ENCODE results near the gene BUD23.

The BUD23 gene

GRCh38 chr7:73700069-73700423 lies 16.6 kb downstream of the BUD23 start:
- Histone ChIP-seq H3K4me3 (no peak overlapping the region), H3K9me3 (no peaks in the 10 kb centered on the region), H3K27me3 (ENCODE audit: low read depth) (no peaks in the 10 kb centered on the region), H3K36me3 (replicated peaks) (peaks cover 64% of the 10 kb centered on the region), H3K4me1 (no peaks in the 10 kb centered on the region)
- DNase-seq (ENCODE audit: low spot score in 2 of 2), result no peak
- in situ Hi-C loops (cut with MboI; ENCODE audit: low sequenced_read_pairs), result no loop called here

- H3K4me3 ChIP-seq, result no peak overlapping the region
- H3K4me1 ChIP-seq, result no peaks in the 10 kb centered on the region
- peaks cover 60% of the 10 kb centered on the region for H3K36me3 ChIP-seq (replicated peaks)
- DNase-seq (ENCODE audit: low spot score in 2 of 2), result no peak
- no peaks in the 10 kb centered on the region for H3K9me3 ChIP-seq
- in situ Hi-C loops (cut with MboI; ENCODE audit: low sequenced_read_pairs), result no loop called here
- H3K27me3 ChIP-seq (ENCODE audit: low read depth), result no peaks in the 10 kb centered on the region
These were observed 17.3 kb downstream of the BUD23 start for GRCh38 chr7:73700581-73701134.

GRCh38 chr7:73701357-73701995 lies 18.1 kb downstream of the BUD23 start:
- H3K9me3 ChIP-seq, result no peaks in the 10 kb centered on the region
- in situ Hi-C loops (cut with MboI; ENCODE audit: low sequenced_read_pairs), result no loop called here
- no peaks in the 10 kb centered on the region for H3K27me3 ChIP-seq (ENCODE audit: low read depth)
- H3K4me3 ChIP-seq, result no peak overlapping the region
- peaks cover 52% of the 10 kb centered on the region for H3K36me3 ChIP-seq (replicated peaks)
- H3K4me1 ChIP-seq, result no peaks in the 10 kb centered on the region
- DNase-seq (ENCODE audit: low spot score in 2 of 2), result peak; percentile 39 to 77

DNA sequence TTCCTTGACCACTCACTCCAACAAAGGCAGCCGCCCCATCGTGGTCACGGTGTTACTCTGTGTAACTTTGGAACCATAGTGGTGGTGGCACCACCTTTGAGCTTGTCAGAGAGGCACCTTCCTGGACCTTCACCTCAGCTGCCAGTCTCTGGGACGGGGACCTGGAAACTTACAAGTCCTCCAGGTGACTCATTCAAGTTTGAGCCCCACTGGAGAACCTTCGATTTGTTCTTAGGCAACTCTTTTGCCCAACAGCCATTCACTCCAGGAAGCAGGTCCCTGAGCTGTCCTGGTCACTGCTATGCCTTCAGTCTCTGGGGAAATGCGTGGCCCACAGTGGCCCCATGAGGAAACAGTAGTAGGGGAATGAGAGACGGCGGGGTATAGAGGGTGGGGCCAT lies 18.8 kb downstream of the BUD23 start:
- peaks cover 44% of the 10 kb centered on the region for H3K36me3 ChIP-seq (replicated peaks)
- in situ Hi-C loops (cut with MboI; ENCODE audit: low sequenced_read_pairs), result no loop called here
- no peaks in the 10 kb centered on the region for H3K27me3 ChIP-seq (ENCODE audit: low read depth)
- no peaks in the 10 kb centered on the region for H3K4me1 ChIP-seq
- no peak for DNase-seq (ENCODE audit: low spot score in 2 of 2)
- no peak overlapping the region for H3K4me3 ChIP-seq
- H3K9me3 ChIP-seq, result no peaks in the 10 kb centered on the region

- no peak for DNase-seq (ENCODE audit: low spot score in 2 of 2)
- Histone ChIP-seq H3K9me3 (no peaks in the 10 kb centered on the region), H3K27me3 (ENCODE audit: low read depth) (no peaks in the 10 kb centered on the region), H3K4me3 (no peak overlapping the region), H3K36me3 (replicated peaks) (peaks cover 40% of the 10 kb centered on the region), H3K4me1 (no peaks in the 10 kb centered on the region)
- in situ Hi-C loops (cut with MboI; ENCODE audit: low sequenced_read_pairs), result no loop called here
These were observed 19.3 kb downstream of the BUD23 start for GRCh38 chr7:73702665-73703064.

DNA sequence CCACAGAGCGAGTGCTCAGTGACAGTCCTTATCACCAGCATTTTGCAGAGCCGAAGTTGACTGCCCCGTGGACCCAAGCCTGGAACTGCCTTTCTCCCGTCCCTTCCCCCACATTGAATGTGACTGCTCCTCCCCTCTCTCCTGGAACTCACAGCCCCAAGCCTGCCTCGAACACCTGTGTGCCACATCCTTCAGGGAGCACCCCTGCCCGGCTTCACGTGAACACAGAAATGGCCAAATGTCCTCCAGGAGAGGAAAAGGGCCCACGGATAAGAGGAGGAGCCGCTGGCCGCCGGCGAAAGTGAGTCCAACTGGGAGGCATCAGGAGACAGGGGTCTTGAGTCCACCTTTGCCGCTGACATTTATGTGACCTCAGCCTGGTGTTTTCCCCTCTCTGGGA lies 19.8 kb downstream of the BUD23 start:
- Histone ChIP-seq H3K36me3 (replicated peaks) (peaks cover 37% of the 10 kb centered on the region), H3K4me3 (no peak overlapping the region)

GRCh38 chr7:73703757-73704639 lies 20.6 kb downstream of the BUD23 start:
- H3K36me3 ChIP-seq (replicated peaks), result peaks cover 29% of the 10 kb centered on the region
- no peaks in the 10 kb centered on the region for H3K4me1 ChIP-seq
- H3K27me3 ChIP-seq (ENCODE audit: low read depth), result no peaks in the 10 kb centered on the region
- H3K9me3 ChIP-seq, result no peaks in the 10 kb centered on the region
- peak in 1 of 2 experiments; percentile 69 for DNase-seq (ENCODE audit: low spot score in 2 of 2)
- no peak overlapping the region for H3K4me3 ChIP-seq
- in situ Hi-C loops (cut with MboI; ENCODE audit: low sequenced_read_pairs), result no loop called here

More for the DNA sequence above, 19.8 kb downstream of the BUD23 start:
- no peak for DNase-seq (ENCODE audit: low spot score in 2 of 2)
- no peaks in the 10 kb centered on the region for H3K9me3 ChIP-seq
- no peaks in the 10 kb centered on the region for H3K4me1 ChIP-seq
- no peaks in the 10 kb centered on the region for H3K27me3 ChIP-seq (ENCODE audit: low read depth)
- in situ Hi-C loops (cut with MboI; ENCODE audit: low sequenced_read_pairs), result no loop called here

DNA sequence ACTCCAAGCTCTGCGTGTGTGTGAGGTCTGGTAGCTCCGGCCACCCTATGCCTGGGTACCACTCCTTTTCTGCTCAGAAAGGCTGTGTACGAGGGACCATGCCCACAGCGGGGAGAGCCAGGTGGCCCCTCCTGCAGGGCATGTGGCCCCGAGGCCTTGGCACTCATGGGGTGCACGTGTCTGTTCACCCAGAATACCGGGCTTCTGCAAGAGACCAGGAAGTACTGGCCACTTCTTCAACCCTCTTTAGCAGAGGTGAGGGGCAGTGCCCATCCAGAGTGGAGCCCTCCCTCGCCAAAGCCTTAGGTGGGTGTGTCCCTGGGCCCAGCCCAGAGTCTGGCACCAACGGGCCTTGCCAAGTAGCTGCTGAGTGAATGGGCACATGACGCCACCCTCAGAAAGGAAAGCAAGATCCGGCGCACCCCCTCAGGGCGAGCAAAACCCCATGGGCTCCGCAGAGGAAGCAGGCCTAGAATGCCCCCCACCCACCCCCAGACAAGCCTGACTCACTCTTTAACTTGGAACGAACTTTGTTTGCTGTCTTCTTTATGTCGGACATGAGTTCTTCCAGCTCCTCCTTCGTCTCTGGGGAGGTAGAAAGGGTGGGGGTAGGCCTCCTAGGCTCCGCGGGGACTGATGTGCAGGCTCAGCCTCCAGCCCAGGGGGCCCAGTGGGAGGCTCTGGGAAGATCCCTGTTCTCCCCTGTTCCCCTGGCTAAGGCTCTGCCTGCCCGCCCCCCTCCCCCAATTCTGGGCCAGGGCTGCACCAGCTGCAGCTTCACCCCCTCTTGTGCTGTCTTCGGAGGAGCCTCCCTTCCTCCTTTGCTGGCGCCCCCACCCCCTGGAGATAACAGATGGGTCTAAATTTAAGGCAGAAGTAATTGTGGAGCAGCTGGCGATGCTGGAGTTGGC lies 21.5 kb downstream of the BUD23 start:
- no peaks in the 10 kb centered on the region for H3K4me1 ChIP-seq
- no peaks in the 10 kb centered on the region for H3K9me3 ChIP-seq
- H3K4me3 ChIP-seq, result no peak overlapping the region
- DNase-seq (ENCODE audit: low spot score in 2 of 2), result no peak
- peaks cover 23% of the 10 kb centered on the region for H3K36me3 ChIP-seq (replicated peaks)
- in situ Hi-C loops (cut with MboI; ENCODE audit: low sequenced_read_pairs), result no loop called here
- no peaks in the 10 kb centered on the region for H3K27me3 ChIP-seq (ENCODE audit: low read depth)

- peaks cover 23% of the 10 kb centered on the region for H3K36me3 ChIP-seq (replicated peaks)
- H3K4me3 ChIP-seq, result no peak overlapping the region
- no peaks in the 10 kb centered on the region for H3K27me3 ChIP-seq (ENCODE audit: low read depth)
- H3K4me1 ChIP-seq, result no peaks in the 10 kb centered on the region
- DNase-seq (ENCODE audit: low spot score in 2 of 2), result no peak
- no peaks in the 10 kb centered on the region for H3K9me3 ChIP-seq
- in situ Hi-C loops (cut with MboI; ENCODE audit: low sequenced_read_pairs), result no loop called here
These were observed 22.1 kb downstream of the BUD23 start for GRCh38 chr7:73705551-73705920.

DNA sequence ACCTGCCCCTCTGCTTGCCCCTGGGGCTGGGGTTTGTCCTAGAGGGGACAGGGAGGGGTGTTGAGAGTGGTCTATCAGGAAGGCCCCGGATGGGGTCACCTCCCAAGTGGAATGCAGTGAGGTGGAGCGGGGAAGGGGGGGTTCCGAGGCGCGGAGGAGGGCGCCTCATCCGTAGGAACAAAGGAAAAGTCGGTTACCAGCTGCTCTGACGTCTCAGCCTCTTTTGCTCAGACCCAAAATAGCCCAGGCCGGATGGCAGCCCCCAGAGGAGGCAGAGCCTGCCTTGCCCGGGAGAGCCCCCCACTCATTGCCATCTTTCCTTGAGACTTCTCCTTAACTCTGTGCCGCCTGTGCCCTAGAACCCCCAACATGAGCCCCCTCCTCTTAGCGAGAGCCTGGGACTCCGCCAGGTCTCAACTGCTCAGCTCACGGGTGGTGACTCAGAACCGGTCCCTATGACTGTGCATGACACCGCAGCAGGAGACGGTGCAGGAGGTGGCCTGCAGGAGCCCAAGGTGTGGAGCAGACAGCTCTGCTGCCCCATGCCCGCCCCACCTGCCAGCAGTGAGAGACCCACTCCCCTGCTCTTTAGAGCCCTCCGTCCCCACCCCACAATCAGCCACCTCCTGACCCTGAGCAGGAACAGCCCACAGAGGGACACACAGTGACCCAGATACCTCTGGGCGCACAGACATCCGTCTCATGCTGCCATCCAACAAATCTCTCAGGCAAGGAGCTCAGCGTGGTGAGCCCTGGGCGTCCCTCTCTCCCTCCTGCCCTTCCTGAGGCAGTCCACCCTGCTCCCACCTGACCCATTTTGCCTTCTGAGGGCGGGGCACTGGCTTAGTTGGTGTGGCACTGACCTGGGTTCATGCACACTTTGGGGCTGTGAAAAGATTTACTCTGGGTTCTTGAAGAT lies 23.0 kb downstream of the BUD23 start:
- Histone ChIP-seq H3K4me1 (no peaks in the 10 kb centered on the region), H3K36me3 (replicated peaks) (peaks cover 20% of the 10 kb centered on the region; the same call in 1 of the 2 replicates)
- DNase-seq (ENCODE audit: low spot score in 2 of 2), result no peak

DNA sequence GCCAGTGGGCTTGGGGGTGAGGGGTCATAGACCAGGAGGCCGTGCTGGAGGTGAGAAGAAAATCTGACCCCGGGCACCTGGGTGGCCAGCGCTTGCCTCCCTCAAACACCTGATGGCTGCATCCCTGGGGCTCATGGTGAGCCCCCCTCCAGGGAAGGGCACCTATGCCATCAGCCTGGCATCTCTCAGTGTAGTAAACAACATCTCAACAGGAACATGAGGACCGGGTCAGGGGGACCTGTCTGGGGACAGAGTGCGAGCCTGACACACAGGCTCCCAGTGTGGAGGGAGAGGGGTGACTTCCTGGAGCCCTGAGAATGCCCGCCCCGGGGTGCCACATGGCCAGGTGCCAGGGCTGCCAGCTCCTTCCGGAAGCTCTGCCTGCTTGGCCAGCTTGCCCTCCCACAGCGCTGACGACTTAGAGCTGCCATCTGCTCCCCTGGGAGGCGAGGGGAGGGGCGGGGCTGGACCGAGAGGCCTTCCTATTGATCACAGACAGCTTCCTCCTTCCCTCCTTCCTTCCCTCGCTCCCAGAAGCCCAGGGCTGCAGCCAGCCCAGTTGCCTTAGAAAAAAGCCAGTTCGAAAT lies 23.7 kb downstream of the BUD23 start:
- no peaks in the 10 kb centered on the region for H3K4me1 ChIP-seq
- in situ Hi-C loops (cut with MboI; ENCODE audit: low sequenced_read_pairs), result no loop called here

More for the DNA sequence above, 23.0 kb downstream of the BUD23 start:
- in situ Hi-C loops (cut with MboI; ENCODE audit: low sequenced_read_pairs), result no loop called here
- H3K9me3 ChIP-seq, result no peaks in the 10 kb centered on the region
- no peak overlapping the region for H3K4me3 ChIP-seq
- no peaks in the 10 kb centered on the region for H3K27me3 ChIP-seq (ENCODE audit: low read depth)

GRCh38 chr7:73708961-73709549 lies 25.7 kb downstream of the BUD23 start:
- H3K36me3 ChIP-seq (replicated peaks), result peaks cover 8% of the 10 kb centered on the region; the same call in 1 of the 2 replicates
- H3K4me1 ChIP-seq, result no peaks in the 10 kb centered on the region
- in situ Hi-C loops (cut with MboI; ENCODE audit: low sequenced_read_pairs), result no loop called here

More for the DNA sequence above, 23.7 kb downstream of the BUD23 start:
- Histone ChIP-seq H3K36me3 (replicated peaks) (peaks cover 14% of the 10 kb centered on the region; the same call in 1 of the 2 replicates), H3K4me3 (no peak overlapping the region), H3K9me3 (no peaks in the 10 kb centered on the region), H3K27me3 (ENCODE audit: low read depth) (no peaks in the 10 kb centered on the region)
- no peak for DNase-seq (ENCODE audit: low spot score in 2 of 2)

More at GRCh38 chr7:73708961-73709549, 25.7 kb downstream of the BUD23 start:
- no peaks in the 10 kb centered on the region for H3K27me3 ChIP-seq (ENCODE audit: low read depth)
- no peaks in the 10 kb centered on the region for H3K9me3 ChIP-seq
- no peak overlapping the region for H3K4me3 ChIP-seq
- DNase-seq (ENCODE audit: low spot score in 2 of 2), result no peak
